SK-N-SH treated with all-trans-retinoic acid at 6 μM for 48 hours (cell line): ENCODE data around the gene FHIP2A.

Experiments
- ATAC-seq: fragments of 200-7000 bp; cut with Tn5 transposase; 3 replicates; pipeline ENCODE4 v1.9.1; 2020; ENCODE audit warnings: mild to moderate bottlenecking, moderate library complexity
- ARNTL ChIP-seq: fragments of 450-650 bp; formaldehyde crosslinking; IDR thresholded peaks from 2 replicates; pipeline ENCODE4 v1.5.0; 2020; ENCODE audit warnings: low read depth, mild to moderate bottlenecking, moderate library complexity, borderline replicate concordance
- BACH2 ChIP-seq: fragments of 250-450 bp; sonication (Bioruptor Pico); IDR thresholded peaks from 2 replicates; pipeline ENCODE4 v1.9.0; 2021; ENCODE audit warnings: mild to moderate bottlenecking, borderline replicate concordance
- CSDC2 ChIP-seq: fragments of 250-450 bp; sonication (Bioruptor Pico); IDR thresholded peaks from 2 replicates; pipeline ENCODE4 v1.5.0; 2020; ENCODE audit warnings: mild to moderate bottlenecking, moderate library complexity
- ESRRG ChIP-seq: fragments of 250-450 bp; sonication (Bioruptor Pico); IDR thresholded peaks from 2 replicates; pipeline ENCODE4 v1.6.1; 2021; ENCODE audit warnings: mild to moderate bottlenecking
- GLIS3 ChIP-seq: fragments of 250-450 bp; sonication (Bioruptor Pico); IDR thresholded peaks from 2 replicates; pipeline ENCODE4 v1.5.0; 2020; ENCODE audit warnings: mild to moderate bottlenecking, moderate library complexity
- ISL1 ChIP-seq: fragments of 250-450 bp; sonication (Bioruptor Pico); IDR thresholded peaks from 2 replicates; pipeline ENCODE4 v2.1.2; 2022; ENCODE audit warnings: mild to moderate bottlenecking, moderate library complexity
- PPARA ChIP-seq: fragments of 250-450 bp; sonication (Bioruptor Pico); IDR thresholded peaks from 2 replicates; pipeline ENCODE4 v1.5.0; 2020; ENCODE audit warnings: mild to moderate bottlenecking, borderline replicate concordance
- RARB ChIP-seq: fragments of 250-450 bp; sonication (Bioruptor Pico); IDR thresholded peaks from 2 replicates; pipeline ENCODE4 v1.8.0; 2021; ENCODE audit warnings: mild to moderate bottlenecking, moderate library complexity
- SNAI2 ChIP-seq: fragments of 250-450 bp; sonication (Bioruptor Pico); IDR thresholded peaks from 2 replicates; pipeline ENCODE4 v1.5.0; 2020; ENCODE audit warnings: mild to moderate bottlenecking, moderate library complexity
- TCF4 ChIP-seq: fragments of 250-450 bp; sonication (Bioruptor Pico); IDR thresholded peaks from 2 replicates; pipeline ENCODE4 v1.8.0; 2021; ENCODE audit warnings: mild to moderate bottlenecking, moderate library complexity, borderline replicate concordance
- TOX ChIP-seq: fragments of 250-450 bp; sonication (Bioruptor Pico); IDR thresholded peaks from 2 replicates; pipeline ENCODE4 v1.8.0; 2021; ENCODE audit warnings: mild to moderate bottlenecking, moderate library complexity, borderline replicate concordance
- ZC3H10 ChIP-seq: fragments of 250-450 bp; sonication (Bioruptor Pico); IDR thresholded peaks from 2 replicates; pipeline ENCODE4 v1.5.1; 2021; ENCODE audit warnings: mild to moderate bottlenecking, moderate library complexity
- ZFP3 ChIP-seq: fragments of 250-450 bp; sonication (Bioruptor Pico); IDR thresholded peaks from 2 replicates; pipeline ENCODE4 v1.5.0; 2020; ENCODE audit warnings: mild to moderate bottlenecking, moderate library complexity
- ZFP30 ChIP-seq: fragments of 450-650 bp; formaldehyde crosslinking; IDR thresholded peaks from 2 replicates; pipeline ENCODE4 v1.5.0; 2022; ENCODE audit warnings: mild to moderate bottlenecking, moderate library complexity
- ZNF565 ChIP-seq: fragments of 450-650 bp; formaldehyde crosslinking; conservative IDR thresholded peaks from 2 replicates; pipeline ENCODE4 v1.5.0; 2020; ENCODE audit warnings: low read depth, mild to moderate bottlenecking, moderate library complexity
- ZNF70 ChIP-seq: fragments of 450-650 bp; formaldehyde crosslinking; IDR thresholded peaks from 2 replicates; pipeline ENCODE4 v1.5.0; 2020; ENCODE audit warnings: mild to moderate bottlenecking, moderate library complexity
- ZNF8 ChIP-seq: fragments of 450-650 bp; formaldehyde crosslinking; IDR thresholded peaks from 2 replicates; pipeline ENCODE4 v1.5.0; 2020; ENCODE audit warnings: mild to moderate bottlenecking, moderate library complexity
- TF ChIP-seq, protein P1 (sequence below): fragments of 250-450 bp; sonication (Bioruptor Pico); IDR thresholded peaks from 2 replicates; pipeline ENCODE4 v1.8.0; 2020; ENCODE audit warnings: mild to moderate bottlenecking, moderate library complexity, borderline replicate concordance
- TF ChIP-seq, protein P2 (sequence below): fragments of 250-450 bp; sonication (Bioruptor Pico); IDR thresholded peaks from 2 replicates; pipeline ENCODE4 v1.5.1; 2021; ENCODE audit warnings: mild to moderate bottlenecking, moderate library complexity
- TF ChIP-seq, protein P3 (sequence below): fragments of 250-450 bp; sonication (Bioruptor Pico); IDR thresholded peaks from 2 replicates; pipeline ENCODE4 v1.5.1; 2020; ENCODE audit warnings: low read depth, mild to moderate bottlenecking, moderate library complexity
- TF ChIP-seq, protein P4 (sequence below): fragments of 250-450 bp; sonication (Bioruptor Pico); IDR thresholded peaks from 2 replicates; pipeline ENCODE4 v1.5.0; 2020; ENCODE audit warnings: mild to moderate bottlenecking, moderate library complexity

Gene FHIP2A

DNA sequence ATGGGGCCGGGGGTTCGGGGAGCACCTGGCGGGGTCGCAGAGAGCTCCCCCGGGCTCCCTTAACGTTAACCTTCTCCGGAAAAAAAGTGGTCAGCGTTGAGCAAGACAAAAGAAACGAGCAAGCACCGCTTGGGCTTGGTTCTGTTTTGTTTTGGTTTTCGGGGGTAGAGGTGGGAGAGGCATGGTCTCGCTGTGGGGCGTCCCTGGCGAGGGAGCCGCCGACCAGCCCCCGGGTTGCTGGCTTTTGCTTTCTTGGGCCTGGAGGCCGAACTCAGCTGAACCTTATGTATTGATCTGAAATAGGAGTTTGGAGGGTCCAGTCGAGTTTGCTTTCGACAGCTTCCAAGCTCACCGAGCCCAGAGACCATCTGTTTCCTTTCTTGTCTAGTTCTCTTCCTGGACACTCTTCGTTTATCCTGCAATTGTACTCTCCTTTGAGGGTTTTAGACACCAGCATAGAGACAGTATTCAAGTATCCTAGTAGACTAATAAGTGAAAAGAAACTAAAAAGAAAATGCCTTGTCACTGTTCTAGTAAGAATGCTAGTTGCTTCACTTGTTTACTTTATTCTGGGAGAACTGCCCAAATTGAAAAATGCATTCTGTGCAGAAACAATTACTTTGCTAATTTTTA, 980 bp downstream of the FHIP2A start:
- TF ChIP-seq, protein P1, sequence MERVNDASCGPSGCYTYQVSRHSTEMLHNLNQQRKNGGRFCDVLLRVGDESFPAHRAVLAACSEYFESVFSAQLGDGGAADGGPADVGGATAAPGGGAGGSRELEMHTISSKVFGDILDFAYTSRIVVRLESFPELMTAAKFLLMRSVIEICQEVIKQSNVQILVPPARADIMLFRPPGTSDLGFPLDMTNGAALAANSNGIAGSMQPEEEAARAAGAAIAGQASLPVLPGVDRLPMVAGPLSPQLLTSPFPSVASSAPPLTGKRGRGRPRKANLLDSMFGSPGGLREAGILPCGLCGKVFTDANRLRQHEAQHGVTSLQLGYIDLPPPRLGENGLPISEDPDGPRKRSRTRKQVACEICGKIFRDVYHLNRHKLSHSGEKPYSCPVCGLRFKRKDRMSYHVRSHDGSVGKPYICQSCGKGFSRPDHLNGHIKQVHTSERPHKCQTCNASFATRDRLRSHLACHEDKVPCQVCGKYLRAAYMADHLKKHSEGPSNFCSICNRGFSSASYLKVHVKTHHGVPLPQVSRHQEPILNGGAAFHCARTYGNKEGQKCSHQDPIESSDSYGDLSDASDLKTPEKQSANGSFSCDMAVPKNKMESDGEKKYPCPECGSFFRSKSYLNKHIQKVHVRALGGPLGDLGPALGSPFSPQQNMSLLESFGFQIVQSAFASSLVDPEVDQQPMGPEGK: no peak
- TF ChIP-seq PPARA (CRISPR knock-in tag): no peak
- TF ChIP-seq GLIS3 (CRISPR knock-in tag): no peak
- no peak for TF ChIP-seq TOX
- TF ChIP-seq ISL1 (CRISPR knock-in tag): no peak
- no peak for TF ChIP-seq ZFP30 (CRISPR knock-in tag)
- TF ChIP-seq ZC3H10 (CRISPR knock-in tag): no peak
- TF ChIP-seq, protein P2, sequence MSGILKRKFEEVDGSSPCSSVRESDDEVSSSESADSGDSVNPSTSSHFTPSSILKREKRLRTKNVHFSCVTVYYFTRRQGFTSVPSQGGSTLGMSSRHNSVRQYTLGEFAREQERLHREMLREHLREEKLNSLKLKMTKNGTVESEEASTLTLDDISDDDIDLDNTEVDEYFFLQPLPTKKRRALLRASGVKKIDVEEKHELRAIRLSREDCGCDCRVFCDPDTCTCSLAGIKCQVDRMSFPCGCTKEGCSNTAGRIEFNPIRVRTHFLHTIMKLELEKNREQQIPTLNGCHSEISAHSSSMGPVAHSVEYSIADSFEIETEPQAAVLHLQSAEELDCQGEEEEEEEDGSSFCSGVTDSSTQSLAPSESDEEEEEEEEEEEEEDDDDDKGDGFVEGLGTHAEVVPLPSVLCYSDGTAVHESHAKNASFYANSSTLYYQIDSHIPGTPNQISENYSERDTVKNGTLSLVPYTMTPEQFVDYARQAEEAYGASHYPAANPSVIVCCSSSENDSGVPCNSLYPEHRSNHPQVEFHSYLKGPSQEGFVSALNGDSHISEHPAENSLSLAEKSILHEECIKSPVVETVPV (CRISPR knock-in tag): no peak
- TF ChIP-seq, protein P3, sequence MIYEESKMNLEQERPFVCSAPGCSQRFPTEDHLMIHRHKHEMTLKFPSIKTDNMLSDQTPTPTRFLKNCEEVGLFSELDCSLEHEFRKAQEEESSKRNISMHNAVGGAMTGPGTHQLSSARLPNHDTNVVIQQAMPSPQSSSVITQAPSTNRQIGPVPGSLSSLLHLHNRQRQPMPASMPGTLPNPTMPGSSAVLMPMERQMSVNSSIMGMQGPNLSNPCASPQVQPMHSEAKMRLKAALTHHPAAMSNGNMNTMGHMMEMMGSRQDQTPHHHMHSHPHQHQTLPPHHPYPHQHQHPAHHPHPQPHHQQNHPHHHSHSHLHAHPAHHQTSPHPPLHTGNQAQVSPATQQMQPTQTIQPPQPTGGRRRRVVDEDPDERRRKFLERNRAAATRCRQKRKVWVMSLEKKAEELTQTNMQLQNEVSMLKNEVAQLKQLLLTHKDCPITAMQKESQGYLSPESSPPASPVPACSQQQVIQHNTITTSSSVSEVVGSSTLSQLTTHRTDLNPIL: no peak
- no peak for TF ChIP-seq TCF4 (CRISPR knock-in tag)
- ATAC-seq: peak; percentile 41

DNA sequence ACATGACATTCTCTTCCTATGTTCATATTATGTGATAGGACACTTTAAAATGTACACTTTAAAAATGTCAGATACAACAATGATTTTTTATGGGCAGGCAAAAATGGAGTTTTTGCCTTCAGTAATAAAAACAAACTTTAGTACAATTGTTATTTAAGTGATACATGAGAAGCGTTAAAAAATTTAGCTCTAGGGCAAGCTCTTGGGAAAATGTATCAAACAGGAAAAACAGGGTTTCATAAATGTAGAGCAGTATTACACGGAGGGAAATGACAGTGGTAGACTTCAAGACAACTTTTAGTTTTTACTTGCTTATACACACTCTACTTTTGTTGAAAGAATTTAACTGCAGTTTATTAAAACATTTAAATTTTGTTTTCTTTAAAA, 1.5 kb downstream of the FHIP2A start:
- TF ChIP-seq, protein P3: no peak
- TF ChIP-seq ISL1 (CRISPR knock-in tag) (no peak), ZC3H10 (CRISPR knock-in tag) (no peak), ZNF70 (CRISPR knock-in tag) (no peak), ZNF8 (CRISPR knock-in tag) (no peak), ZNF565 (no peak), ESRRG (CRISPR knock-in tag) (no peak), BACH2 (no peak), ZFP3 (CRISPR knock-in tag) (no peak), ARNTL (no peak)
- TF ChIP-seq, protein P4, sequence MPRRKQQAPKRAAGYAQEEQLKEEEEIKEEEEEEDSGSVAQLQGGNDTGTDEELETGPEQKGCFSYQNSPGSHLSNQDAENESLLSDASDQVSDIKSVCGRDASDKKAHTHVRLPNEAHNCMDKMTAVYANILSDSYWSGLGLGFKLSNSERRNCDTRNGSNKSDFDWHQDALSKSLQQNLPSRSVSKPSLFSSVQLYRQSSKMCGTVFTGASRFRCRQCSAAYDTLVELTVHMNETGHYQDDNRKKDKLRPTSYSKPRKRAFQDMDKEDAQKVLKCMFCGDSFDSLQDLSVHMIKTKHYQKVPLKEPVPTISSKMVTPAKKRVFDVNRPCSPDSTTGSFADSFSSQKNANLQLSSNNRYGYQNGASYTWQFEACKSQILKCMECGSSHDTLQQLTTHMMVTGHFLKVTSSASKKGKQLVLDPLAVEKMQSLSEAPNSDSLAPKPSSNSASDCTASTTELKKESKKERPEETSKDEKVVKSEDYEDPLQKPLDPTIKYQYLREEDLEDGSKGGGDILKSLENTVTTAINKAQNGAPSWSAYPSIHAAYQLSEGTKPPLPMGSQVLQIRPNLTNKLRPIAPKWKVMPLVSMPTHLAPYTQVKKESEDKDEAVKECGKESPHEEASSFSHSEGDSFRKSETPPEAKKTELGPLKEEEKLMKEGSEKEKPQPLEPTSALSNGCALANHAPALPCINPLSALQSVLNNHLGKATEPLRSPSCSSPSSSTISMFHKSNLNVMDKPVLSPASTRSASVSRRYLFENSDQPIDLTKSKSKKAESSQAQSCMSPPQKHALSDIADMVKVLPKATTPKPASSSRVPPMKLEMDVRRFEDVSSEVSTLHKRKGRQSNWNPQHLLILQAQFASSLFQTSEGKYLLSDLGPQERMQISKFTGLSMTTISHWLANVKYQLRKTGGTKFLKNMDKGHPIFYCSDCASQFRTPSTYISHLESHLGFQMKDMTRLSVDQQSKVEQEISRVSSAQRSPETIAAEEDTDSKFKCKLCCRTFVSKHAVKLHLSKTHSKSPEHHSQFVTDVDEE (CRISPR knock-in tag): no peak
- no peak for ATAC-seq

DNA sequence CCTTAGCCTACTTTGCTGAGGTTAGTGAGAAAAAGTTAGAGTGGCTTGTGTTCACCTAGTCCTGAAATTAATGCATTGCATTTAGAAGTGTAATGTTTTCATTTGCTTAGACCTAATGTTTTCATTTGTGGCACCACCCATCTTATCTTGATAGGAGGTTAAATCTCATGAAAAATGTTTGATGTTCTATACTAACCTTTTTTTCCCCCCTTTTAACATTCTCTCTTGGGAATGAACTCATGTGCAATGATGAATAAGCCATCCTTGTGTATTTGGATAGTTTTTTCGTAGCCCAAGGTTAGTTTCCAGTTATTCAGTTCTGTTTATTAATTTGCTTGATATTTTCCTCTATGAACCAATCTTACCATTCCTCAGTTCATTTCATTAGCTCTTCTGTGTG, 2.8 kb downstream of the FHIP2A start:
- no peak for TF ChIP-seq PPARA (CRISPR knock-in tag)
- no peak for TF ChIP-seq BACH2
- TF ChIP-seq ISL1 (CRISPR knock-in tag): peak; percentile 58
- TF ChIP-seq, all 23 proteins: peak for 1
- ATAC-seq: no peak

DNA sequence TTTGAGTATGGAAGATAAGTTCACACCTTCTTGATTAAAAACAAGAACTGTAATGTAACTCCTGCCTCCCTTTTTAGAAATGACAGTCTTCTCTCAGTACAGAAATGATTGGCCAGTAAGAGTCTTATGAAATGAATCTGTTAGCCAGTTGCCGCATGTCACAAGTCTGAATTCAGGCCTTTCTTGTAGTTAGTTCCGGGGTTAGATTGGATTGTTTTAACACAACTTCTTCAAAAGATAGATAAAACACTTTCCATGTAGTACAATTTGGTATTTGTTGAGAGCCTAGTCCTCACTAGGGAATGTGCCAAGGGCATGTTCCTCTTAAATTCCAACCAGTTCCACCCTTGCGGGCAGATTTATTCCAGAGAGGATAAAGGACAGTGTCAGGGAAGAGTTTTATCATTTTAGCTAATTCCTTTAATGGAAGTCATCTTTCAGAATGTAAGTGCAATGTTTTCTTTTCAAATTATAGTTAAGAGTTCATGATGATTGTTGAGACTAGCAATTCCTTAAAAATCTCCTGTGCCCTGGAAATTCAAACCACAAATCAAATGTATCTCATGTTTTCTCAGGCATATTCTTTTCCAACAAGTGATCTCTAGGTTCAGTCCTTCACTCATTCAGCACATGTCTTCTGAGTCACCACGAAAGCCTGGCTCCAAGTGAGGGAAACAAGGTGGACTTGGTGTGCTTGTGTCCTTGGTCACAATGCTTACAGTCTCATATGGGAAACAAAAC, 4.1 kb downstream of the FHIP2A start:
- ATAC-seq: peak; percentile 65
- TF ChIP-seq ZNF565 (no peak), ARNTL (no peak), GLIS3 (CRISPR knock-in tag) (no peak), ZFP3 (CRISPR knock-in tag) (0 out of 2 replicates have a peak, but pooled peaks have one; percentile 11), CSDC2 (CRISPR knock-in tag) (0 out of 2 replicates have a peak, but pooled peaks have one; percentile 56), BACH2 (no peak), ZNF70 (CRISPR knock-in tag) (no peak), ISL1 (CRISPR knock-in tag) (peak; percentile 95), TOX (no peak), SNAI2 (no peak), ZNF8 (CRISPR knock-in tag) (no peak), TCF4 (CRISPR knock-in tag) (no peak), RARB (CRISPR knock-in tag) (no peak)
- TF ChIP-seq, protein P4 (CRISPR knock-in tag): no peak
- TF ChIP-seq, protein P3: peak; percentile 45; the same call in 1 of the 2 replicates
